Kidney (tissue), 14 donors: Measurements from ENCODE around the gene ADAMTS13. TPM values are rescaled to one million over a fixed set of nuclear protein-coding genes. Genes with fewer than 3 reads are reported as not detected.

Experiments
- DNase-seq, 5 donors: peaks; one replicate each; pipeline ENCODE4 v3.0.0-alpha.2; 2013 to 2020
- FAIRE-seq: peaks from 2 replicates; lab custom pipeline; 2012; peaks lifted over from hg19 to GRCh38; lab: Jason Lieb, UNC
- H3K27ac ChIP-seq, 2 donors: one replicate each; pipeline ENCODE4 v1.7.0; 2013; ENCODE audit warnings: low read depth in 2 of 2, low read length in 2 of 2, inconsistent platforms in 1 of 2
- H3K27me3 ChIP-seq: one replicate; pipeline ENCODE4 v1.7.1; 2013; ENCODE audit warnings: low read length, inconsistent platforms; ENCODE audit not compliant: control insufficient read depth, insufficient read depth
- H3K36me3 ChIP-seq, 3 donors: one replicate each; pipeline versions ENCODE4 v1.7.0 to v1.7.1; 2013; ENCODE audit warnings: low read length in 3 of 3, control low read depth in 1 of 3, inconsistent platforms in 1 of 3; ENCODE audit not compliant: insufficient read depth in 3 of 3, control insufficient read depth in 2 of 3
- H3K4me1 ChIP-seq, 3 donors: one replicate each; pipeline versions ENCODE4 v1.7.0 to v1.7.1; 2013; ENCODE audit warnings: low read length in 3 of 3, inconsistent platforms in 1 of 3, low read depth in 1 of 3; ENCODE audit not compliant: control insufficient read depth in 2 of 3, insufficient read depth in 2 of 3
- H3K4me3 ChIP-seq, 3 donors: one replicate each; pipeline versions ENCODE4 v1.7.0 to v1.8.1; 2013; ENCODE audit warnings: low read length in 3 of 3, control low read depth in 1 of 3, inconsistent platforms in 1 of 3
- H3K9ac ChIP-seq, 3 donors: one replicate each; pipeline versions ENCODE4 v1.7.0 to v1.7.1; 2013; ENCODE audit warnings: low read length in 3 of 3, control low read depth in 1 of 3, inconsistent platforms in 1 of 3
- H3K9me3 ChIP-seq, 3 donors: one replicate each; pipeline versions ENCODE4 v1.7.0 to v1.7.1; 2013; ENCODE audit warnings: low read length in 3 of 3, control low read depth in 1 of 3, inconsistent platforms in 1 of 3; ENCODE audit not compliant: control insufficient read depth in 2 of 3, insufficient read depth in 1 of 3
- intact Hi-C: fragments of 100-400 bp; cut with DNase I; formaldehyde crosslinking; loops from one replicate; pipeline ENCODE4 v1.11.1; 2022
- polyA plus RNA-seq: library from polyadenylated mRNA; stranded (reverse); fragments of 350-450 nt; fragmentation: Illumina TruSeq; extraction: RNeasy Lipid Tissue Mini Kit (QIAGEN cat#74804); gene quantifications from one replicate; pipeline ENCODE4 v1.2.3, GENCODE V29; 2014; ENCODE audit warnings: low read depth, low replicate concordance; ENCODE audit not compliant: insufficient read depth
- total RNA-seq: library from RNA; stranded (reverse); fragmentation: NEBNext Ultra II Directional; extraction: Animal tissue kit (Norgen Biotek cat#: 25700); gene quantifications from one replicate; pipeline ENCODE4 v1.2.1, GENCODE V29; 2021
- TF ChIP-seq, protein P1 (sequence below): IDR thresholded peaks from 3 replicates; pipeline ENCODE4 v1.5.1; 2012; ENCODE audit warnings: mild to moderate bottlenecking, moderate library complexity, borderline replicate concordance; ENCODE audit not compliant: insufficient read depth; ENCODE audit errors: extremely low read depth
- donor health status: control.
- donor health status: control.
- donor health status: control.
- donor health status: control.
- donor health status: control.
- donor health status: DM: yes; HTN: yes; CAD: no.
- donor health status: Normal renal cell carcinoma (clear cell type).

ADAMTS13 gene
- total and polyA plus RNA-seq, 2 donors from 2014 or later: 3.1 to 3.6 TPM

DNA sequence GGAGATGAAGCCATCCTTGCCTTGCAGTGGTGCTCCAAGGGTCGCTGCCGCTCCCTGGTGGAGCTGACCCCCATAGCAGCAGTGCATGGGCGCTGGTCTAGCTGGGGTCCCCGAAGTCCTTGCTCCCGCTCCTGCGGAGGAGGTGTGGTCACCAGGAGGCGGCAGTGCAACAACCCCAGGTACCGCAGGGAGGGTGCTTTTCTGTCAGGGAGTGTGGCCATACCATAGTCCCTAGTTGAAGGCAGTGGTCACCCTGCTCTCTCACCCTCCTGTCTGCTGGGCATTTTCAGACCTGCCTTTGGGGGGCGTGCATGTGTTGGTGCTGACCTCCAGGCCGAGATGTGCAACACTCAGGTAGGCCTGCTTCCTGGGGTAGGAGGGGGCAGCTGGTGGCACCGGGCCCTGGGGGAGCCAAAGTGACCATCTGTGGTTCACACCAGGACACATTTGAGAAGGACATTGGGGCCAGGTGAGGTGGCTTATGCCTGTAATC lies 11.2 kb downstream of the ADAMTS13 start:
- no peak overlapping the region for H3K4me3 ChIP-seq
- DNase-seq (no peak), FAIRE-seq (no peak)
- H3K27ac ChIP-seq: no peak overlapping the region
- H3K9ac ChIP-seq: no peak overlapping the region
- no peaks in the 10 kb centered on the region for H3K27me3 ChIP-seq
- intact Hi-C loops: no loop called here
- TF ChIP-seq, protein P1, sequence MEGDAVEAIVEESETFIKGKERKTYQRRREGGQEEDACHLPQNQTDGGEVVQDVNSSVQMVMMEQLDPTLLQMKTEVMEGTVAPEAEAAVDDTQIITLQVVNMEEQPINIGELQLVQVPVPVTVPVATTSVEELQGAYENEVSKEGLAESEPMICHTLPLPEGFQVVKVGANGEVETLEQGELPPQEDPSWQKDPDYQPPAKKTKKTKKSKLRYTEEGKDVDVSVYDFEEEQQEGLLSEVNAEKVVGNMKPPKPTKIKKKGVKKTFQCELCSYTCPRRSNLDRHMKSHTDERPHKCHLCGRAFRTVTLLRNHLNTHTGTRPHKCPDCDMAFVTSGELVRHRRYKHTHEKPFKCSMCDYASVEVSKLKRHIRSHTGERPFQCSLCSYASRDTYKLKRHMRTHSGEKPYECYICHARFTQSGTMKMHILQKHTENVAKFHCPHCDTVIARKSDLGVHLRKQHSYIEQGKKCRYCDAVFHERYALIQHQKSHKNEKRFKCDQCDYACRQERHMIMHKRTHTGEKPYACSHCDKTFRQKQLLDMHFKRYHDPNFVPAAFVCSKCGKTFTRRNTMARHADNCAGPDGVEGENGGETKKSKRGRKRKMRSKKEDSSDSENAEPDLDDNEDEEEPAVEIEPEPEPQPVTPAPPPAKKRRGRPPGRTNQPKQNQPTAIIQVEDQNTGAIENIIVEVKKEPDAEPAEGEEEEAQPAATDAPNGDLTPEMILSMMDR: no peak
- H3K4me1 ChIP-seq: no peaks in the 10 kb centered on the region
- H3K9me3 ChIP-seq: no peaks in the 10 kb centered on the region
- no peaks in the 10 kb centered on the region for H3K36me3 ChIP-seq

DNA sequence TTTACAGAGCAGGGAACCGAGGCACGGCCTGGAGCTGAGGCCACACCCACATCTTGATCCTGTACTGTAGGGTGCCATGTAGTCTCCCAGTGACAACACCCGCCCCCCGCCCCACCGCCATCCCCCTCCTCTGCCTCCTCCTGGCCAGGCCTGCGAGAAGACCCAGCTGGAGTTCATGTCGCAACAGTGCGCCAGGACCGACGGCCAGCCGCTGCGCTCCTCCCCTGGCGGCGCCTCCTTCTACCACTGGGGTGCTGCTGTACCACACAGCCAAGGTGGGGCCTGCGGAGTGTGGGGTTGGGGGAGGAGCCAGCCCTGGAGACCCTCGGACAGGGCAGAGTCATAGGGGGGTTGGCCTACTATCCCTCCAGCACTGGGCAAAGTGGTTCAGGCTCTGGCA lies 14.5 kb downstream of the ADAMTS13 start:
- H3K27me3 ChIP-seq: no peaks in the 10 kb centered on the region
- intact Hi-C loops: no loop called here

DNA sequence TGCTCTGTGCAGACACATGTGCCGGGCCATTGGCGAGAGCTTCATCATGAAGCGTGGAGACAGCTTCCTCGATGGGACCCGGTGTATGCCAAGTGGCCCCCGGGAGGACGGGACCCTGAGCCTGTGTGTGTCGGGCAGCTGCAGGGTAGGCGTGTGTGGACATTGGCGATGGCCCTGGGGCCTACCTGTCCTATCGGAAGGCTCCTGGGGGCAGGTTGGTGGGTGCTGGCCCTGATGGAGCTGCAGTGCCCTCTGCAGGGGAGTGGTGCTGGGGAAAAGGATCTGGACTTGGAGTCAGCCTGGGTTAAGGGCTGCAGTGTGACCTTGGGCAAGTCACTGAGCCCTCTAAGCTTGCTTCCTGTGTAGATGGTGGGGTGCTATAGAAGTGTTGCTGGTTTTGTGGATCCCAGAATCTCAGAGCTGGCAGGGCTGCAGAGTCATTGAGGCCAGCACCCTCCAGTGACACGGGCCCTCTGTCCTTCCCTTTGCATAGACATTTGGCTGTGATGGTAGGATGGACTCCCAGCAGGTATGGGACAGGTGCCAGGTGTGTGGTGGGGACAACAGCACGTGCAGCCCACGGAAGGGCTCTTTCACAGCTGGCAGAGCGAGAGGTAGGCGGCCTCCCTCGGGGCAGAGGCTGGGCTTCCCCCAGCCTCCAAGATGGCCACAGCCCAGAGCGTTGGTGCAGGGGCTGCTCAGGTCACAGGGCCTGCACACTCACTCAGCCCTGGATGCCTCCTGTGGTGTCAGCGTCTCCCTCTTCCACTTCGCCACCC lies 15.8 kb downstream of the ADAMTS13 start:
- FAIRE-seq: no peak
- peak in 1 of 5 donors; percentile 66 for DNase-seq
- Histone ChIP-seq H3K9me3 (no peaks in the 10 kb centered on the region), H3K27me3 (no peaks in the 10 kb centered on the region), H3K36me3 (no peaks in the 10 kb centered on the region), H3K4me1 (no peaks in the 10 kb centered on the region), H3K9ac (no peak overlapping the region), H3K4me3 (no peak overlapping the region), H3K27ac (no peak overlapping the region)
- TF ChIP-seq, protein P1: peak; percentile 7
- intact Hi-C loops: no loop called here

More for the DNA sequence above, 14.5 kb downstream of the ADAMTS13 start:
- Histone ChIP-seq H3K36me3 (no peaks in the 10 kb centered on the region), H3K9ac (no peak overlapping the region), H3K27ac (no peak overlapping the region), H3K4me1 (no peaks in the 10 kb centered on the region), H3K4me3 (no peak overlapping the region), H3K9me3 (no peaks in the 10 kb centered on the region)
- TF ChIP-seq, protein P1: no peak
- no peak for DNase-seq
- no peak for FAIRE-seq
